OCI-LY3 (cell line): Measurements from ENCODE around the gene RNF181.

ENCODE experiments used
- H2AFZ ChIP-seq: fragments of 200-600, 300-600 bp; shearing (Covaris generic); 2 replicates; pipeline ENCODE4 v1.6.0; 2014; ENCODE audit warnings: antibody characterized with exemption, low read depth, low read length
- H3K27ac ChIP-seq: fragments of 200-600, 300-600 bp; sonication (generic); 2 replicates; pipeline ENCODE4 v1.5.1; 2014; ENCODE audit warnings: mild to moderate bottlenecking, low read length, moderate library complexity, mixed read lengths
- H3K27me3 ChIP-seq: fragments of 200-600, 300-600 bp; sonication (generic); 2 replicates; pipeline ENCODE4 v1.6.1; 2014; ENCODE audit warnings: low read depth, low read length, mixed read lengths
- H3K36me3 ChIP-seq: fragments of 200-600, 300-600 bp; sonication (generic); replicated peaks from 2 replicates; pipeline ENCODE3; 2014; ENCODE audit warnings: low read depth, low read length, mixed read lengths
- H3K4me1 ChIP-seq: fragments of 300-600, 200-600 bp; sonication (generic); 2 replicates; pipeline ENCODE4 v1.6.1; 2014; ENCODE audit warnings: low read length, mixed read lengths
- H3K4me2 ChIP-seq: fragments of 200-600, 300-600 bp; sonication (generic); 2 replicates; pipeline ENCODE4 v1.6.1; 2014; ENCODE audit warnings: low read length, mixed read lengths
- H3K4me3 ChIP-seq: fragments of 300-600, 200-600 bp; sonication (generic); 2 replicates; pipeline ENCODE4 v1.5.1; 2014; ENCODE audit warnings: antibody characterized with exemption, mild to moderate bottlenecking, low read length, moderate library complexity
- H3K79me2 ChIP-seq: fragments of 300-600, 200-600 bp; shearing (Covaris generic); 2 replicates; pipeline ENCODE4 v1.6.1; 2014; ENCODE audit warnings: mild to moderate bottlenecking, low read length, mixed read lengths
- H3K9ac ChIP-seq: fragments of 300-600, 200-600 bp; shearing (Covaris generic); 2 replicates; pipeline ENCODE4 v1.6.0; 2014; ENCODE audit warnings: mild to moderate bottlenecking, low read length, moderate library complexity
- H3K9me3 ChIP-seq: fragments of 200-600, 300-600 bp; shearing (Covaris generic); 2 replicates; pipeline ENCODE4 v1.6.1; 2014; ENCODE audit warnings: low read length, mixed read lengths; ENCODE audit not compliant: insufficient read depth
- H4K20me1 ChIP-seq: fragments of 200-600, 300-600 bp; sonication (generic); 2 replicates; pipeline ENCODE4 v1.6.1; 2016; ENCODE audit warnings: low read length, mixed read lengths; ENCODE audit not compliant: insufficient read depth
- EZH2phosphoT487 ChIP-seq: fragments of 200-600 bp; shearing (Covaris generic); IDR thresholded peaks from 2 replicates; pipeline ENCODE4 v1.6.1; 2018; ENCODE audit warnings: antibody characterized with exemption, mixed run types, low read depth
- TF ChIP-seq, protein P1 (sequence below): fragments of 200-600, 300-600 bp; sonication (generic); IDR thresholded peaks from 2 replicates; pipeline ENCODE4 v1.5.1; 2014; ENCODE audit warnings: antibody characterized with exemption, low read length, low read depth

RNF181 gene

GRCh38 chr2:85623991-85624390 lies 28.4 kb downstream of the RNF181 start:
- Histone ChIP-seq H4K20me1 (no peaks in the 10 kb centered on the region), H3K9me3 (no peaks in the 10 kb centered on the region), H3K27me3 (no peaks in the 10 kb centered on the region), H2AFZ (no peak overlapping the region), H3K4me2 (no peak overlapping the region), H3K36me3 (peaks cover 43% of the 10 kb centered on the region), H3K4me3 (no peak overlapping the region), H3K4me1 (peaks cover 8% of the 10 kb centered on the region), H3K9ac (no peak overlapping the region), H3K27ac (no peak overlapping the region), H3K79me2 (peaks cover 22% of the 10 kb centered on the region)
- no peak for TF ChIP-seq EZH2phosphoT487
- TF ChIP-seq, protein P1, sequence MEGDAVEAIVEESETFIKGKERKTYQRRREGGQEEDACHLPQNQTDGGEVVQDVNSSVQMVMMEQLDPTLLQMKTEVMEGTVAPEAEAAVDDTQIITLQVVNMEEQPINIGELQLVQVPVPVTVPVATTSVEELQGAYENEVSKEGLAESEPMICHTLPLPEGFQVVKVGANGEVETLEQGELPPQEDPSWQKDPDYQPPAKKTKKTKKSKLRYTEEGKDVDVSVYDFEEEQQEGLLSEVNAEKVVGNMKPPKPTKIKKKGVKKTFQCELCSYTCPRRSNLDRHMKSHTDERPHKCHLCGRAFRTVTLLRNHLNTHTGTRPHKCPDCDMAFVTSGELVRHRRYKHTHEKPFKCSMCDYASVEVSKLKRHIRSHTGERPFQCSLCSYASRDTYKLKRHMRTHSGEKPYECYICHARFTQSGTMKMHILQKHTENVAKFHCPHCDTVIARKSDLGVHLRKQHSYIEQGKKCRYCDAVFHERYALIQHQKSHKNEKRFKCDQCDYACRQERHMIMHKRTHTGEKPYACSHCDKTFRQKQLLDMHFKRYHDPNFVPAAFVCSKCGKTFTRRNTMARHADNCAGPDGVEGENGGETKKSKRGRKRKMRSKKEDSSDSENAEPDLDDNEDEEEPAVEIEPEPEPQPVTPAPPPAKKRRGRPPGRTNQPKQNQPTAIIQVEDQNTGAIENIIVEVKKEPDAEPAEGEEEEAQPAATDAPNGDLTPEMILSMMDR: no peak

DNA sequence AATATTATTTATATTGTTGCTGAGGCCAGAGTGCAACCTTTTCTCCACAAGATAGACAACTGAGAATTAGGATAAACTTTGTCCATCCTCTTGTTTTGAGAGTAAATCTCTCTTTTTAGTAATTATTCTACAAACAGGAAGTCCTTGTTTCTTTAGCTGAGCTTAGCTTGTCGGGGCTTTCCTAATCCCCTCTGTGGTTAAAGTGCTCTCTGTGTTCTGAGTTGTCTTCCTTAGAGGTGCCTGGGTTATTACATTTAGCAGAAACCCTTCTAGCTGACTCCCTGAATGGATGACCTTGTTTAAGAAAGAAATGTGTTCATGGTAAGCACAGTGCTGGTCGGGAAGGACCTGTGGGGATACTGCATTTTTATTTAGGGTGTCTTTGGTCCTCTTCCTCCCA lies 33.1 kb downstream of the RNF181 start:
- H3K4me3 ChIP-seq: no peak overlapping the region
- H3K79me2 ChIP-seq: peaks cover 6% of the 10 kb centered on the region; the same call in 1 of the 2 replicates
- TF ChIP-seq EZH2phosphoT487: no peak
- TF ChIP-seq, protein P1: no peak
- H4K20me1 ChIP-seq: no peaks in the 10 kb centered on the region
- H3K36me3 ChIP-seq: peaks cover 41% of the 10 kb centered on the region
- H3K27me3 ChIP-seq: no peaks in the 10 kb centered on the region
- H3K4me2 ChIP-seq: peak overlapping the region; percentile 53; the same call in 1 of the 2 replicates
- H3K9ac ChIP-seq: no peak overlapping the region
- no peak overlapping the region for H2AFZ ChIP-seq
- H3K9me3 ChIP-seq: no peaks in the 10 kb centered on the region
- peak overlapping the region; percentile 58 for H3K27ac ChIP-seq
- peaks cover 11% of the 10 kb centered on the region for H3K4me1 ChIP-seq

DNA sequence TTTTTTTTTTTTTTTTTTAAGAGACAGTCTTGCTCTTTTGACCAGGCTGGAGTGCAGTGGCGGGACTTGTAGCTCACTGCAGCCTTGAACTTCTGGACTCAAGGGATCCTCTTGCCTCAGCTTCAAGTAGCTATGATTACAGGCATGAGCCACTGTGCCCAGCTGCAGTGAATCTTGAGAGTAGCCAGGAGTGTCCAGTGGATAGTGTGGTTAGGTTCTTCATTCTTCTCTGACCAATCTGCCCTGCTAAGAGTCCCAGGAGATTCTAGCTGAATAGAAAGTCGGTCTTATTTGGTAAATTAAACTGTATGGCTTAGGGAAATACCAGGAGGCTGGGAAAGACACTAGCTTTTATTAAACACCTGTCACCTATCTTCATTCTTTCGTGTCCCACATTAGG lies 35.8 kb downstream of the RNF181 start:
- H3K9me3 ChIP-seq: no peaks in the 10 kb centered on the region
- no peaks in the 10 kb centered on the region for H3K27me3 ChIP-seq
- H3K79me2 ChIP-seq: peaks cover 12% of the 10 kb centered on the region; the same call in 1 of the 2 replicates
- H3K4me1 ChIP-seq: peaks cover 11% of the 10 kb centered on the region
- H4K20me1 ChIP-seq: no peaks in the 10 kb centered on the region
- TF ChIP-seq, protein P1: no peak
- no peak for TF ChIP-seq EZH2phosphoT487
- H3K4me2 ChIP-seq: no peak overlapping the region
- H3K4me3 ChIP-seq: no peak overlapping the region
- no peak overlapping the region for H3K27ac ChIP-seq
- no peak overlapping the region for H3K9ac ChIP-seq
- no peak overlapping the region for H2AFZ ChIP-seq
- peaks cover 41% of the 10 kb centered on the region for H3K36me3 ChIP-seq

DNA sequence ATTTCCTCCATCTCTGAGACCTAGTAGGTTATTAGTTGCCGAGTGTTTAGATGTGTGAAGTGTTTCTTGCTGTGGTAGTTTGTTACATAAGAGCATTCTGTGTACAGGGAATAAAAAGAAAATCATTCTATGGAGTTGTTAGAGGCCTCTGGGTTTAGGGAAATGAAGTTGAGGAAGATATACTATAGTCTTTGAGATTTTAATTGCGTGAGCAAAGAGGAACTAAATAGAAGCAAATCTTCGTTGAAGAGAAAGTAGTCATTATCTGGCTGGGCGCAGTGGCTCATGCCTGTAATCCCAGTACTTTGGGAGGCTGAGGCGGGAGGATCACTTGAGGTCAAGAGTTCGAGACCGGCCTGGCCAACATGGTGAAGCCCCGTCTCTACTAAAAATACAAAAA lies 39.5 kb downstream of the RNF181 start:
- Histone ChIP-seq H3K36me3 (peaks cover 47% of the 10 kb centered on the region), H4K20me1 (no peaks in the 10 kb centered on the region), H3K9ac (no peak overlapping the region)

More for the DNA sequence above, 39.5 kb downstream of the RNF181 start:
- no peak overlapping the region for H3K27ac ChIP-seq
- H3K4me1 ChIP-seq: 0 out of 2 replicates have a peak, but pooled peaks cover 3% of the 10 kb centered on the region
- no peaks in the 10 kb centered on the region for H3K27me3 ChIP-seq
- TF ChIP-seq, protein P1: no peak
- no peak for TF ChIP-seq EZH2phosphoT487
- H3K79me2 ChIP-seq: peaks cover 6% of the 10 kb centered on the region; the same call in 1 of the 2 replicates
- H3K4me3 ChIP-seq: no peak overlapping the region
- H3K9me3 ChIP-seq: no peaks in the 10 kb centered on the region
- H3K4me2 ChIP-seq: no peak overlapping the region
- H2AFZ ChIP-seq: no peak overlapping the region
